ENCODE data around the gene GPS1. TPM values are rescaled to one million over a fixed set of nuclear protein-coding genes. Genes with fewer than 3 reads are reported as not detected.
A peak's percentile ranks its signal among the peaks of the same experiment; 100 is the strongest.

GPS1 gene
- total and polyA plus RNA-seq, 2 experiments from 2014 or later, result 136 to 242 TPM

GRCh38 chr17:82007495-82008257 is 44.0 kb upstream of the GPS1 start:
- no peak overlapping the region for H3K27ac Mint-ChIP-seq
- no peaks in the 10 kb centered on the region for H3K36me3 Mint-ChIP-seq (ENCODE audit: low read depth)
- no peak overlapping the region for H3K4me3 Mint-ChIP-seq

GRCh38 chr17:82008258-82008940 is 43.3 kb upstream of the GPS1 start:
- H3K9me2 ChIP-seq (ENCODE audit: insufficient read depth), result no peaks in the 10 kb centered on the region
- Mint-ChIP-seq H3K4me3 (no peak overlapping the region), H3K4me1 (no peaks in the 10 kb centered on the region), H3K27me3 (ENCODE audit: insufficient read depth, low read depth, poor library complexity) (peaks cover 10% of the 10 kb centered on the region), H3K36me3 (ENCODE audit: low read depth) (no peaks in the 10 kb centered on the region), H3K9me3 (no peaks in the 10 kb centered on the region), H3K27ac (no peak overlapping the region)
- no peak overlapping the region for H3K4me2 ChIP-seq
- no peaks in the 10 kb centered on the region for H4K20me1 ChIP-seq (replicated peaks; ENCODE audit: insufficient read depth)
- H3K27me3 ChIP-seq (ENCODE audit: insufficient read depth), result no peaks in the 10 kb centered on the region
- ATAC-seq (no peak), DNase-seq (ENCODE audit: low spot score) (no peak)
- no peak overlapping the region for H3K4me3 ChIP-seq
- no peak overlapping the region for H3K27ac ChIP-seq (ENCODE audit: low read depth)
- no peaks in the 10 kb centered on the region for H3K36me3 ChIP-seq (ENCODE audit: insufficient read depth)
- H3K4me1 ChIP-seq (ENCODE audit: insufficient read depth), result no peaks in the 10 kb centered on the region
- no peak overlapping the region for H2AFZ ChIP-seq
- no peaks in the 10 kb centered on the region for H3K79me2 ChIP-seq (replicated peaks; ENCODE audit: insufficient read depth)
- no peaks in the 10 kb centered on the region for H3F3A ChIP-seq (replicated peaks; ENCODE audit: low read depth)
- no peak for TF ChIP-seq EZH2 (IDR thresholded peaks at IDR 0.05; ENCODE audit: low read depth, unreplicated experiment)
- no peak for TF ChIP-seq POLR2AphosphoS5 (IDR thresholded peaks at IDR 0.05; ENCODE audit: low read depth)
- no peak for TF ChIP-seq NANOG (IDR thresholded peaks at IDR 0.05; ENCODE audit: borderline replicate concordance)
- no peak for TF ChIP-seq ETS1 (IDR thresholded peaks at IDR 0.05)
- no peak for TF ChIP-seq CTCF (conservative IDR thresholded peaks at IDR 0.05; ENCODE audit: low read depth in 2 of 2)
- TF ChIP-seq STAT1 (IDR thresholded peaks at IDR 0.05; ENCODE audit: unreplicated experiment), result no peak
- no peak for TF ChIP-seq EZH2phosphoT487 (IDR thresholded peaks at IDR 0.05; ENCODE audit: unreplicated experiment)
- no peak for TF ChIP-seq ZNF331 (CRISPR knock-in tag; IDR thresholded peaks at IDR 0.05; ENCODE audit: low read depth)
- no peak for TF ChIP-seq CREB1 (CRISPR knock-in tag; IDR thresholded peaks at IDR 0.05; ENCODE audit: low read depth)

More at GRCh38 chr17:82007495-82008257, 44.0 kb upstream of the GPS1 start:
- Histone ChIP-seq H4K20me1 (replicated peaks; ENCODE audit: insufficient read depth) (no peaks in the 10 kb centered on the region), H3K79me2 (replicated peaks; ENCODE audit: insufficient read depth) (no peaks in the 10 kb centered on the region), H3K27ac (ENCODE audit: low read depth) (no peak overlapping the region), H2AFZ (no peak overlapping the region), H3K36me3 (ENCODE audit: insufficient read depth) (no peaks in the 10 kb centered on the region), H3K4me3 (no peak overlapping the region), H3K4me2 (no peak overlapping the region), H3K4me1 (ENCODE audit: insufficient read depth) (no peaks in the 10 kb centered on the region), H3K9me2 (ENCODE audit: insufficient read depth) (no peaks in the 10 kb centered on the region), H3F3A (replicated peaks; ENCODE audit: low read depth) (0 out of 2 replicates have a peak, but pooled peaks cover 2% of the 10 kb centered on the region), H3K27me3 (ENCODE audit: insufficient read depth) (no peaks in the 10 kb centered on the region)
- ATAC-seq, result no peak; the same call in 2 of the 3 replicates
- Mint-ChIP-seq H3K27me3 (ENCODE audit: insufficient read depth, low read depth, poor library complexity) (peaks cover 14% of the 10 kb centered on the region), H3K9me3 (no peaks in the 10 kb centered on the region), H3K4me1 (no peaks in the 10 kb centered on the region)
- DNase-seq (ENCODE audit: low spot score), result no peak
- TF ChIP-seq CTCF (conservative IDR thresholded peaks at IDR 0.05; ENCODE audit: low read depth in 2 of 2), result peak in 1 of 2 experiments; percentile 31; a peak in 1 of 4 replicates
- no peak for TF ChIP-seq CREB1 (CRISPR knock-in tag; IDR thresholded peaks at IDR 0.05; ENCODE audit: low read depth)
